Stimulated activated CD8-positive, alpha-beta memory T cell treated with anti-CD3 and anti-CD28 coated beads, Interleukin-12 subunit alpha, Interleukin-12 subunit beta, amount 100 ng/mL, for 24 hours (primary cell): Measurements from ENCODE around the gene SPEM1.
A peak's percentile ranks its signal among the peaks of the same experiment; 100 is the strongest.

Experiments
- DNase-seq: peaks from one replicate; pipeline ENCODE4 v3.0.0-alpha.2; 2020; ENCODE audit errors: extremely low read depth

Gene SPEM1

DNA sequence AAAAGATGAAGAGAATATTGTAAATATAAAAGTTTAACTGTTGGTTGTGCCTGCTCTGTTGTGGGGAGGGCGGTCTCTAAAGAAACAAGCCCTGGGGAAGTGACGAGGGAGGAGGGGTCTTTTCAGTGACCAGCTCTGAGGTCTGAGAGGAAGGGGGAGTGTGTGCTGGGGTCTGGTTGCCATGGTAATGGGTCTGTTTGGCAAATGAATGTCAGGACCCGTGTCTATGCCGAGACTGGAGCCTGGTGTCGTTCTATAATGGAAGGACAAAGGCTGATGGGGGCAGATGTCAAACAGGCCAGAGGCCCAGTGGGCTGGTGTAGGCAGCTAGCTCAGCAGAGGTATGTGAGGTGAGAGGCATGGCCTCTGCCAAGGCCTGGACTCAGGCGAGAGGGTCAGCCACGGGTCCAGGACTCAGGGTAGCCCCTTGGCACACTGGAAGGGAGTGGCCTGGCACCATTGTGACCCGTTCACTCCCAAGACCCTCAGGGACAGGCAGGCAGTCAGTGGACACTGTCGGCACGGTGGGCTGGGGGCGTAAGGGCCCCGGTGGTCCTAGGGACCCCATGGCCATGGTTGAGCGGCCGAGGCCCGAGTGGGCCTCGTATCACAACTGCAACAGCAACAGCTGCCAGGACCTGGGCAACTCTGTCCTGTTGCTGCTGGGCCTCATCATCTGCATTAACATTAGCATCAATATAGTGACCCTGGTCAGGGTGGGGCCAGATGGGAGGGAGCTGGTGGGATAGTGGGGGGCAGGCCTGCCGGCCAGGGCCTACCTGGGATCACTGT, at the start of gene SPEM1:
Gene SPEM1 (plus strand): TSS at position 506 of the 792 bp plus-strand sequence. CDS start 61 bp downstream, at position 567.
- DNase-seq = no peak

- DNase-seq = no peak
These were observed 49.3 kb upstream of the SPEM1 start for GRCh38 chr17:7370853-7371252.

GRCh38 chr17:7374353-7374752, 45.8 kb upstream of the SPEM1 start:
- no peak for DNase-seq

GRCh38 chr17:7379134-7379533, 41.0 kb upstream of the SPEM1 start:
- DNase-seq = no peak

- DNase-seq = no peak
These were observed 39.8 kb upstream of the SPEM1 start for GRCh38 chr17:7380321-7380720.

DNA sequence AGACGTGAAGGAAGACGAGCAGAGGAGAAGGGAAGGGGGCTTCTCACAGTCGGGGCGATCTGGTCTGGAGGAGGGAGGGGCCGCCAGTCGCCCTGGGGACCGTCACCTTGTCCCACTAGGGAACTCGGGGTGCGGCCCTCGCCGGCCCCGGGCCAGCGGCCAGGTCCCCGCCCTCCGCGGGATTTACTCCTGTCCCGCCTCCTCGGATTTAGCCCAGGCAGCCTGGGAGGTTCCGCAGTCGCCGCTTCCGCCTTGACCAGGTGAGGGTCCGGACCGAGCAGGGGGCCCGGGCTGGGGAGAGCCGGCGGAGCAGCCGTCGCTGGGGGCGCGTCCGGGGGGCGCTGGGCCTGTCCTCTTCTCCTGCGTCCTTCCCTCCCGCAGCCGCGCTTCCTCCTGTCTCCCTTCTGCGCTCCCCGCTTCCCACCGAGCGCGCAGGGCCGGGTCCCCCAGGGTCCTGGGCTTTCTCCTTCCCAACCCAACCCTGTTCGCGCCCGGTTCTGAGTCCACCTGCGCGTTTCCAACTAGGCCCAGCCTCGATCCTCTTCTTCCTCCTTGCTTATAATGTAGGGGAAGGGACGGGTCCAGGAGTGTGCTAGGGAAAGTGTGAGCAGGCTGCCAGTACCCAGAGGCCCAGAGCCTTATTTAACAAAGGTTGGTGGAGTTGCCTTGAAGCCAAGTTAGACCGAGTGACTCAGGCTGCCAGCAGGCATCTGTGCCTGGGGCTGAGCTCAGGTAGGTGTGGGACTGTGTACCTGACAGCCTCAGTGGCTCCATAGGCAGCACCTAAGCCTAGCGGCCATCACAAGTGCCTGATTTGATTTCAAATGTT, 39.1 kb upstream of the SPEM1 start, which contains the start of gene TNK1:
Gene TNK1 (plus strand): TSS at position 235 of the 829 bp plus-strand sequence. CDS start 1,838 bp downstream, outside the sequence.
- DNase-seq = no peak

GRCh38 chr17:7382901-7383300, 37.2 kb upstream of the SPEM1 start:
- DNase-seq = no peak

DNA sequence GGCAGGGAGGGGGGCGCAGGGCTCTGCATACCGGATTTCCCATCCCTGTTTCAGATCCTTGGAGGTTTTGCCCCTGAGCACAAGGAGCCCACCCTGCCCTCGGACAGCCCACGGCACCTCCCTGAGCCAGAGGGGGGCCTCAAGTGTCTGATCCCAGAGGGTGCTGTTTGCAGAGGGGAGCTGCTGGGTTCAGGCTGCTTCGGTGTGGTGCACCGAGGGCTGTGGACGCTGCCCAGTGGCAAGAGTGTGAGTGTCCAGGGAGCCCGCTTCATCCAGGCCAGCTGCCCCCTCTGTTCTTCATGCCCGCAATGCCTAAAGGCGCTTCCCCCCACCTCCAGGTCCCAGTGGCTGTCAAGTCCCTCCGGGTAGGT, 36.8 kb upstream of the SPEM1 start:
- DNase-seq = no peak

- DNase-seq = peak; percentile 42
These were observed 36.2 kb upstream of the SPEM1 start for GRCh38 chr17:7383742-7384488.

GRCh38 chr17:7384489-7385081, 35.5 kb upstream of the SPEM1 start:
- DNase-seq = no peak

DNA sequence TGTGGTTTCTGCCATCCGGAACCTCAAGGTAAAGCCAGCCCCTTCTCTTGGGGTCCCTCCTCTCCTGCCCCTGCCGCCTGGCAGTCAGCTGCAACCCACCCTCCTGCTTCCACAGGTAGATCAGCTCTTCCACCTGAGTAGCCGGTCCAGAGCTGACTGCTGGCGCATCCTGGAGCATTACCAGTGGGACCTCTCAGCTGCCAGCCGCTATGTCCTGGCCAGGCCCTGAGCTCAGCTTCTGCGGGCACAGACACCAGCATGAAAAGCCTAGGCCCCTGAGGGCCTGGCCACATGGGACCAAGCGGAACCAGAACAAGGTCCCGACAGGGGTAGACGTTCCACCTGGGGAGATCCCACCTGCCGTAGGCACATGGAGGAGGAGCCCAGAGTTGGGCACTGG, 31.3 kb upstream of the SPEM1 start:
- no peak for DNase-seq

- DNase-seq = no peak
These were observed 29.9 kb upstream of the SPEM1 start for GRCh38 chr17:7389924-7390910.

- DNase-seq = no peak
These were observed 28.8 kb upstream of the SPEM1 start for GRCh38 chr17:7391307-7391706.

DNA sequence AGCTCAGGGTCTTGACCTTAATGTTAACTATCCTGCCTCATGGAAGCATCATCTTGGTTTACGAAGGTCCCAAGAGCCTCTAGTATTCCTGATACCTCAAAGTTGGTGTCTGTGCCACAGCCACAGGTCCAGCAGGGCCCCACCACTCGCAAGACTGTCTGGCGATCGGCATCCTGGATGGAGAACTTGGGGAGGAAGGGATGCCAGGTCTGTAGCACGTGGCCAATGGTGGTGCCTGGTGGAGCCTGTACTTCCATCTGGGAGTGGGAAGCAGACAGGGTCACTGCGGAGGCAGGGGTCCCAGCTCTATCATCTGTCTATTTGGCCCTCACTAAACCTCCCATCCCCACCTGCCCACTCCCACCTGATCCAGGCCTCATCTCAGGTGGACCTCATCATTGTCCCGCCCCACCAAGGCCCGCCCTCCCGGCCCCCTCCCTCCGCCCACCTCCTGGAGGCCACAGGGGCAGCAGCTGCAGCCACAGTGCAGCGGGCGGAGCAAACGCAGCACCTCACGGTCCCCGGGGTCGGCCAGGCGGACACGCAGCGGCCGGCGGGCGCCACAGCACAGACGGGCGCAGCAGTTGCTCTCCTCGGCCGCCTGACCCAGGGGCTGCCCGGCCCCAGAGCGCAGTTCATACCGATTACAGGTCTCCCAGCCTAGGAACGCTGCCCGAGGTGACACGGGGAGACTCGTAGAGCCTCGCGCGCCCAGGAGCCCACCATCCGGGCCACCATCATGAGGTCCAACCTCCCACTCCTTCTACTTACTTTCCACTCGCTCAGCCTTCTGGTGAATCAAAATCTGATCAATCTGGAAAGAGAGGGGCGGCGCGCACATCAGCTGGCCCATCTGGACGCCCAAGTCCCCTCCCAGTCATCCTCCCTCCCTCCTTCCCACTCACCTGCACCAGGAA, 27.2 kb upstream of the SPEM1 start:
- DNase-seq = no peak

DNA sequence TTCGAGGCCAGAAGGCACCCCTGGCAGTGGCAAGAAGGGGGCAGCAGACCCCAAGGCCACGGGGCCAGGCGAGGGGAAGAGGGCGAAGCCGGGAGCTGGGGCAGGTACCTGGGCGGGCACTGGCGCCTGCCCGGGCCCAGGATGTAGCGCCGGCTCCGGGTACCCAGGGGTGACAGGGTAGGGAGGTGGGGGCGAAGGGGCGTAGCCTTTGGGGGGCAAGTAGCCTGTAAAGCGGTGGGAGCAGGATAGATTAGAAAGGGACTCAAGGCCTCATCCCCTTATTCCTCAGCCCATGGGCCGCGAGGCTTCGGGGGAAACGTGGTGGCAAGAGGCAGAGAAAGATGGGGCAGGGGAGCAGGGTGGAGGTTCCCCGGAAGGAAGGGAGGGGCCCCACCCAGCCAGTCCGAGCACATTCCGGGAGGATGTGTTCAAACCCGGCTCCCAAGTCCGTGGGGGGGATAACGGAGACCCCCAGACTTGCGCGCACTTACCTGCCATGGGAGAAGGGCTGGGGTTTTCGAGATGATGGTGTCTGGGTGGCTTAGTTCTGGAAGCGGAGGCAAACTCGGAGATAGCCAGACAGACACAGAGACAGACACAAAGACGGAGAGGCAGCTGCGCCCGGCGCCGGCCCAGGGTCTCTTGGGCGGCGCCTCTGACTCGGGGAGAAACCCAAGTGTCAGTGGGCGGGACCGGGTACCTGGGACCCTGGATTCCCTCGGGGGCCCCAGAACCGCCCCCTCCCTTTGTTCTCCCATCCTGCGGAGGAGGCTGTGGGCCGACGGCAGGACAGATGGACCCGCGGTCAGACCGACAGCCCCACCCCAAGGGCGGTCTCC, 26.3 kb upstream of the SPEM1 start:
- no peak for DNase-seq

GRCh38 chr17:7394452-7395191, 25.5 kb upstream of the SPEM1 start, which contains the start of gene PLSCR3:
Gene PLSCR3, minus strand, starts transcription at chr17:7394525. Its CDS starts 415 bp downstream, at chr17:7394110.
- DNase-seq = peak; percentile 61

- no peak for DNase-seq
These were observed 24.0 kb upstream of the SPEM1 start for GRCh38 chr17:7396147-7396546.

DNA sequence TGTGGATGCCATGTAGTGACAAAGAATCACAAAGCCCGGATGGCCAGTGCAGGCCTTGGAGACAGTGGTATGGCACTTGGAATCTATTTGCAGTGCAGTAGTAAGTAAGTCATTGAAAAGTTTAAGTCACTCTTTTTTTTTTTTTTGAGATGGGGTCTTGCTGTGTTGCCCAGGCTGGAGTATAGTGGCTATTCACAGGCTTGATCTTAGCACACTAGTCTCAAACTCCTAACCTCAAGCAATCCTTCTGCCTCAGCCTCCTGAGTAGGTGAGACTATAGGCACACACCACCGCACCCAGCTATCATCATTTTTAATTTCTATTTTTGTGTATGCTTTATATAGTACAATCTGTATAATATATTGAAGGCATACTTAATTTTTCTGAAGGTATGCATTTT, 21.5 kb upstream of the SPEM1 start:
- DNase-seq = no peak
